Hepatocyte (in vitro differentiated cells): Measurements from ENCODE around the gene SORCS3.

Source experiments
- CTCF ChIP-seq: fragments of 200-600 bp; sonication (generic); IDR thresholded peaks from 2 replicates; pipeline ENCODE4 v1.5.1; 2016; ENCODE audit warnings: antibody characterized with exemption, mild to moderate bottlenecking; ENCODE audit not compliant: poor library complexity
- EZH2phosphoT487 ChIP-seq: fragments of 200-600 bp; sonication (generic); IDR thresholded peaks from one replicate; pipeline ENCODE4 v1.6.1; 2018; ENCODE audit warnings: antibody characterized with exemption, mild to moderate bottlenecking, low read depth, moderate library complexity; ENCODE audit not compliant: unreplicated experiment, severe bottlenecking

GRCh38 chr10:104980368-104980767 is 339.3 kb downstream of the SORCS3 start:
- TF ChIP-seq CTCF (no peak), EZH2phosphoT487 (no peak)
